SK-N-SH (cell line): ENCODE measurements around the gene MACROD2. TPM values are rescaled to one million over a fixed set of nuclear protein-coding genes. Genes with fewer than 3 reads are reported as not detected.

ENCODE experiments used
- CTCF ChIA-PET: fragments of 300-600, 350-600 bp; formaldehyde crosslinking; extraction: SDS; loops from one replicate; lab custom pipeline; 2021; lab: Yijun Ruan, JAX
- POLR2A ChIA-PET: fragments of 350-600 bp; sonication (Branson Sonifier 250); formaldehyde crosslinking; extraction: SDS; loops from one replicate; lab custom pipeline; 2020; ENCODE audit warnings: antibody characterized with exemption, inconsistent platforms; lab: Yijun Ruan, JAX
- DNase-seq: peaks from one replicate; pipeline ENCODE4 v3.0.0; 2012
- H2AFZ ChIP-seq: fragments of 200-600 bp; sonication (generic); 2 replicates; pipeline ENCODE4 v1.8.1; 2016; ENCODE audit warnings: antibody characterized with exemption, mild to moderate bottlenecking, low read depth
- H3F3A ChIP-seq: fragments of 200-600 bp; sonication (generic); replicated peaks from 2 replicates; pipeline ENCODE3; 2016; ENCODE audit warnings: antibody characterized with exemption, mild to moderate bottlenecking; ENCODE audit not compliant: insufficient read depth
- H3K27ac ChIP-seq, 2 experiments: fragments of 200-500 bp in 1 of 2; fragments of 200-600 bp in 1 of 2; sonication (Bioruptor generic) in 1 of 2; sonication (generic), shearing (Covaris generic) in 1 of 2; 2 replicates each; pipeline versions ENCODE4 v1.5.1 to v1.6.1; 2014 to 2016; ENCODE audit warnings: low read depth in 2 of 2, inconsistent platforms in 1 of 2, low read length in 1 of 2, mild to moderate bottlenecking in 1 of 2, mixed read lengths in 1 of 2
- H3K27me3 ChIP-seq: fragments of 200-600 bp; sonication (generic), shearing (Covaris generic); 2 replicates; pipeline ENCODE4 v1.6.1; 2016; ENCODE audit warnings: mixed run types; ENCODE audit not compliant: insufficient read depth
- H3K36me3 ChIP-seq, 2 experiments: fragments of 200-500 bp in 1 of 2; fragments of 200-600 bp in 1 of 2; sonication (Bioruptor generic) in 1 of 2; sonication (generic) in 1 of 2; replicated peaks in 1 of 2; 2 replicates each; pipeline versions ENCODE3 to v1.5.1; 2014 to 2016; ENCODE audit warnings: low read length in 1 of 2, mild to moderate bottlenecking in 1 of 2; ENCODE audit not compliant: insufficient read depth in 2 of 2, control insufficient read depth in 1 of 2
- H3K4me1 ChIP-seq, 2 experiments: fragments of 200-500 bp in 1 of 2; fragments of 200-600 bp in 1 of 2; sonication (Bioruptor generic) in 1 of 2; sonication (generic), shearing (Covaris generic) in 1 of 2; 2 replicates each; pipeline versions ENCODE4 v1.5.1 to v1.6.1; 2014 to 2016; ENCODE audit warnings: low read depth in 1 of 2, low read length in 1 of 2, mixed run types in 1 of 2; ENCODE audit not compliant: insufficient read depth in 2 of 2, control insufficient read depth in 1 of 2
- H3K4me2 ChIP-seq: fragments of 200-600 bp; sonication (generic), shearing (Covaris generic); 2 replicates; pipeline ENCODE4 v1.6.1; 2017; ENCODE audit warnings: mixed run types
- H3K4me3 ChIP-seq, 2 experiments: fragments of 200-500 bp in 1 of 2; fragments of 200-600 bp in 1 of 2; sonication (Bioruptor generic) in 1 of 2; sonication (generic), shearing (Covaris generic) in 1 of 2; 2 replicates each; pipeline versions ENCODE4 v1.5.1 to v1.8.1; 2014 to 2016; ENCODE audit warnings: low read depth in 2 of 2, inconsistent platforms in 1 of 2, low read length in 1 of 2, mild to moderate bottlenecking in 1 of 2, mixed read lengths in 1 of 2, moderate library complexity in 1 of 2
- H3K79me2 ChIP-seq: fragments of 200-600 bp; sonication (generic); 2 replicates; pipeline ENCODE4 v1.8.1; 2017; ENCODE audit warnings: mild to moderate bottlenecking; ENCODE audit not compliant: insufficient read depth
- H3K9ac ChIP-seq: fragments of 200-600 bp; sonication (generic); 2 replicates; pipeline ENCODE4 v1.6.1; 2017; ENCODE audit warnings: mixed run types
- H3K9me2 ChIP-seq: fragments of 200-600 bp; sonication (generic); 2 replicates; pipeline ENCODE4 v1.6.1; 2017; ENCODE audit warnings: mixed run types
- H3K9me3 ChIP-seq: fragments of 200-600 bp; sonication (generic); 2 replicates; pipeline ENCODE4 v1.6.1; 2017; ENCODE audit warnings: mixed run types, mild to moderate bottlenecking, moderate library complexity
- H4K20me1 ChIP-seq: fragments of 200-600 bp; sonication (generic); 2 replicates; pipeline ENCODE4 v1.6.1; 2017; ENCODE audit warnings: mild to moderate bottlenecking, mixed run types; ENCODE audit not compliant: insufficient read depth
- EP300 ChIP-seq, 2 experiments: IDR thresholded peaks; 2 replicates each; pipeline versions ENCODE4 v1.4.0 to v1.6.1; 2012; ENCODE audit warnings: borderline replicate concordance in 1 of 2, low read depth in 1 of 2, low read length in 1 of 2
- EZH2phosphoT487 ChIP-seq: fragments of 200-600 bp; sonication (generic); IDR thresholded peaks from 2 replicates; pipeline ENCODE4 v1.6.1; 2017; ENCODE audit warnings: low read depth, mixed run types, mild to moderate bottlenecking, antibody characterized with exemption, moderate library complexity, borderline replicate concordance
- FOSL2 ChIP-seq: IDR thresholded peaks from 2 replicates; pipeline ENCODE4 v1.4.0; 2012; ENCODE audit warnings: low read depth, mild to moderate bottlenecking, moderate library complexity, borderline replicate concordance
- FOXJ3 ChIP-seq: sonication (generic); formaldehyde crosslinking; IDR thresholded peaks from 2 replicates; pipeline ENCODE4 v1.5.1; 2020; ENCODE audit warnings: mild to moderate bottlenecking, missing genetic modification reagents
- GABPA ChIP-seq: IDR thresholded peaks from 2 replicates; pipeline ENCODE4 v1.4.0; 2012; ENCODE audit warnings: low read depth, mild to moderate bottlenecking
- MAX ChIP-seq: IDR thresholded peaks from 2 replicates; pipeline ENCODE4 v1.4.0; 2012; ENCODE audit warnings: low read depth
- MEF2A ChIP-seq: IDR thresholded peaks from 2 replicates; pipeline ENCODE4 v1.4.0; 2012; ENCODE audit warnings: low read depth, borderline replicate concordance
- NRF1 ChIP-seq: IDR thresholded peaks from 2 replicates; pipeline ENCODE4 v1.6.1; 2012; ENCODE audit warnings: low read depth, mild to moderate bottlenecking, low read length
- POLR2AphosphoS5 ChIP-seq: IDR thresholded peaks from 2 replicates; pipeline ENCODE4 v1.6.1; 2012; ENCODE audit warnings: low read depth, low read length
- RAD21 ChIP-seq: IDR thresholded peaks from 2 replicates; pipeline ENCODE4 v1.6.1; 2012; ENCODE audit warnings: mild to moderate bottlenecking, low read length
- RFX5 ChIP-seq: IDR thresholded peaks from 2 replicates; pipeline ENCODE4 v1.6.1; 2012; ENCODE audit warnings: mild to moderate bottlenecking, improper control_type of control experiment, low read length
- SMC3 ChIP-seq: IDR thresholded peaks from 2 replicates; pipeline ENCODE4 v1.6.1; 2012; ENCODE audit warnings: low read depth, low read length, improper control_type of control experiment
- TAF1 ChIP-seq: IDR thresholded peaks from 2 replicates; pipeline ENCODE4 v1.6.1; 2012; ENCODE audit warnings: low read depth, mild to moderate bottlenecking, low read length, moderate library complexity, borderline replicate concordance
- TEAD4 ChIP-seq: IDR thresholded peaks from 2 replicates; pipeline ENCODE4 v1.4.0; 2012; ENCODE audit warnings: mild to moderate bottlenecking, borderline replicate concordance; ENCODE audit not compliant: insufficient read depth
- USF1 ChIP-seq: IDR thresholded peaks from 2 replicates; pipeline ENCODE4 v1.4.0; 2012; ENCODE audit warnings: low read depth, borderline replicate concordance
- WGBS: methylation state at CpG from one replicate; pipeline ENCODE4 v1.1.6; 2017; ENCODE audit warnings: low lambda C conversion rate; 5-methylcytosine and 5-hydroxymethylcytosine counted together
- polyA plus RNA-seq, 3 experiments: library from polyadenylated mRNA; depleted of rRNA; stranded (reverse); fragments of >200 nt; gene quantifications; 2 replicates each; pipeline ENCODE4 v1.2.3, GENCODE V29; 2012
- TF ChIP-seq, protein P1 (sequence below): fragments of 200-600 bp; sonication (generic); IDR thresholded peaks from 2 replicates; pipeline ENCODE4 v1.6.1; 2017; ENCODE audit warnings: antibody characterized with exemption, mild to moderate bottlenecking, moderate library complexity
- TF ChIP-seq, protein P2 (sequence below): IDR thresholded peaks from 2 replicates; pipeline ENCODE4 v1.6.1; 2012; ENCODE audit warnings: mild to moderate bottlenecking, low read depth, low read length, moderate library complexity

The MACROD2 gene
- polyA plus RNA-seq, 1 of the 3 experiments (the other 2 are of a cell fraction), result 0.33 TPM

GRCh38 chr20:15362849-15363248, 1367.5 kb downstream of the MACROD2 start:
- no peak for DNase-seq
- no peaks in the 10 kb centered on the region for H3F3A ChIP-seq
- no peaks in the 10 kb centered on the region for H4K20me1 ChIP-seq
- no peak overlapping the region for H3K9ac ChIP-seq
- TF ChIP-seq FOXJ3 (CRISPR knock-in tag) (no peak), MAX (no peak), EP300 (IDR thresholded peaks at IDR 0.05; ENCODE audit: borderline replicate concordance in 1 of 2, low read depth in 1 of 2, low read length in 1 of 2) (no peak), SMC3 (no peak), POLR2AphosphoS5 (no peak), TEAD4 (no peak), EZH2phosphoT487 (no peak), TAF1 (no peak), RAD21 (no peak), GABPA (no peak), MEF2A (no peak), NRF1 (no peak), RFX5 (no peak), USF1 (no peak), FOSL2 (no peak)
- TF ChIP-seq, protein P1, sequence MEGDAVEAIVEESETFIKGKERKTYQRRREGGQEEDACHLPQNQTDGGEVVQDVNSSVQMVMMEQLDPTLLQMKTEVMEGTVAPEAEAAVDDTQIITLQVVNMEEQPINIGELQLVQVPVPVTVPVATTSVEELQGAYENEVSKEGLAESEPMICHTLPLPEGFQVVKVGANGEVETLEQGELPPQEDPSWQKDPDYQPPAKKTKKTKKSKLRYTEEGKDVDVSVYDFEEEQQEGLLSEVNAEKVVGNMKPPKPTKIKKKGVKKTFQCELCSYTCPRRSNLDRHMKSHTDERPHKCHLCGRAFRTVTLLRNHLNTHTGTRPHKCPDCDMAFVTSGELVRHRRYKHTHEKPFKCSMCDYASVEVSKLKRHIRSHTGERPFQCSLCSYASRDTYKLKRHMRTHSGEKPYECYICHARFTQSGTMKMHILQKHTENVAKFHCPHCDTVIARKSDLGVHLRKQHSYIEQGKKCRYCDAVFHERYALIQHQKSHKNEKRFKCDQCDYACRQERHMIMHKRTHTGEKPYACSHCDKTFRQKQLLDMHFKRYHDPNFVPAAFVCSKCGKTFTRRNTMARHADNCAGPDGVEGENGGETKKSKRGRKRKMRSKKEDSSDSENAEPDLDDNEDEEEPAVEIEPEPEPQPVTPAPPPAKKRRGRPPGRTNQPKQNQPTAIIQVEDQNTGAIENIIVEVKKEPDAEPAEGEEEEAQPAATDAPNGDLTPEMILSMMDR, result no peak
- TF ChIP-seq, protein P2, sequence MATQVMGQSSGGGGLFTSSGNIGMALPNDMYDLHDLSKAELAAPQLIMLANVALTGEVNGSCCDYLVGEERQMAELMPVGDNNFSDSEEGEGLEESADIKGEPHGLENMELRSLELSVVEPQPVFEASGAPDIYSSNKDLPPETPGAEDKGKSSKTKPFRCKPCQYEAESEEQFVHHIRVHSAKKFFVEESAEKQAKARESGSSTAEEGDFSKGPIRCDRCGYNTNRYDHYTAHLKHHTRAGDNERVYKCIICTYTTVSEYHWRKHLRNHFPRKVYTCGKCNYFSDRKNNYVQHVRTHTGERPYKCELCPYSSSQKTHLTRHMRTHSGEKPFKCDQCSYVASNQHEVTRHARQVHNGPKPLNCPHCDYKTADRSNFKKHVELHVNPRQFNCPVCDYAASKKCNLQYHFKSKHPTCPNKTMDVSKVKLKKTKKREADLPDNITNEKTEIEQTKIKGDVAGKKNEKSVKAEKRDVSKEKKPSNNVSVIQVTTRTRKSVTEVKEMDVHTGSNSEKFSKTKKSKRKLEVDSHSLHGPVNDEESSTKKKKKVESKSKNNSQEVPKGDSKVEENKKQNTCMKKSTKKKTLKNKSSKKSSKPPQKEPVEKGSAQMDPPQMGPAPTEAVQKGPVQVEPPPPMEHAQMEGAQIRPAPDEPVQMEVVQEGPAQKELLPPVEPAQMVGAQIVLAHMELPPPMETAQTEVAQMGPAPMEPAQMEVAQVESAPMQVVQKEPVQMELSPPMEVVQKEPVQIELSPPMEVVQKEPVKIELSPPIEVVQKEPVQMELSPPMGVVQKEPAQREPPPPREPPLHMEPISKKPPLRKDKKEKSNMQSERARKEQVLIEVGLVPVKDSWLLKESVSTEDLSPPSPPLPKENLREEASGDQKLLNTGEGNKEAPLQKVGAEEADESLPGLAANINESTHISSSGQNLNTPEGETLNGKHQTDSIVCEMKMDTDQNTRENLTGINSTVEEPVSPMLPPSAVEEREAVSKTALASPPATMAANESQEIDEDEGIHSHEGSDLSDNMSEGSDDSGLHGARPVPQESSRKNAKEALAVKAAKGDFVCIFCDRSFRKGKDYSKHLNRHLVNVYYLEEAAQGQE, result no peak
- H3K79me2 ChIP-seq, result no peaks in the 10 kb centered on the region
- H3K4me1 ChIP-seq, result no peaks in the 10 kb centered on the region; a peak in 1 of 4 replicates
- no peak overlapping the region for H3K4me3 ChIP-seq
- H3K27me3 ChIP-seq, result no peaks in the 10 kb centered on the region
- 27% methylated on average over 1 of the region's 1 CpG for WGBS
- CTCF ChIA-PET, result no interaction called here
- no peak overlapping the region for H3K4me2 ChIP-seq
- H3K9me3 ChIP-seq, result no peaks in the 10 kb centered on the region
- H3K36me3 ChIP-seq, result no peaks in the 10 kb centered on the region
- no peak overlapping the region for H2AFZ ChIP-seq
- POLR2A ChIA-PET, result no interaction called here
- H3K9me2 ChIP-seq, result no peaks in the 10 kb centered on the region
- H3K27ac ChIP-seq, result no peak overlapping the region
